ENCODE data around the gene DLG2.

GRCh38 chr11:83635166-83635565 lies 1992.0 kb downstream of the DLG2 start:
- no peak for TF ChIP-seq RBM15 (IDR thresholded peaks at IDR 0.05; ENCODE audit: insufficient read depth, low read length)
- no peak for TF ChIP-seq ZHX1 (conservative IDR thresholded peaks at IDR 0.05; ENCODE audit: low read length)

All from K562 (cell line).